Endothelial cell of umbilical vein (primary cell): Measurements from ENCODE around the gene CDK2. TPM values are rescaled to one million over a fixed set of nuclear protein-coding genes. Genes with fewer than 3 reads are reported as not detected.

ENCODE experiments used
- BruUV-seq: library from RNA; stranded (reverse); fragments of 400-500 nt; replicated peaks from 2 replicates; lab custom pipeline; 2021; lab: Mats Ljungman, UMichigan
- CTCF ChIA-PET: fragments of 300-600, 350-600 bp; sonication (Branson Sonifier 250); formaldehyde crosslinking; loops from one replicate; lab custom pipeline; 2021; ENCODE audit warnings: antibody characterized with exemption, inconsistent platforms; lab: Charles Lee
- POLR2A ChIA-PET: fragments of 300-600, 350-600 bp; sonication (Branson Sonifier 250); formaldehyde crosslinking; loops from one replicate; lab custom pipeline; 2021; ENCODE audit warnings: antibody characterized with exemption, inconsistent platforms; lab: Charles Lee
- DNase-seq: peaks from one replicate; pipeline ENCODE4 v3.0.0-alpha.2; 2011; ENCODE audit warnings: low read depth, low spot score
- FAIRE-seq: peaks from 2 replicates; lab custom pipeline; 2011; peaks lifted over from hg19 to GRCh38; lab: Jason Lieb, UNC
- H2AFZ ChIP-seq: 2 replicates; pipeline ENCODE4 v1.6.0; 2012; ENCODE audit warnings: low read depth, low read length, control low read depth, inconsistent platforms
- H3K27ac ChIP-seq: 2 replicates; pipeline ENCODE4 v1.5.1; 2011; ENCODE audit warnings: low read depth, mild to moderate bottlenecking, control low read depth, low read length, moderate library complexity; ENCODE audit not compliant: insufficient read depth
- H3K27me3 ChIP-seq, 2 experiments: 2 replicates each; pipeline versions ENCODE4 v1.6.0 to v1.6.1; 2011; ENCODE audit warnings: low read length in 2 of 2, mixed read lengths in 1 of 2; ENCODE audit not compliant: control insufficient read depth in 2 of 2, insufficient read depth in 2 of 2
- H3K36me3 ChIP-seq, 2 experiments: 2 replicates in 1 of 2; 3 replicates in 1 of 2; pipeline ENCODE4 v1.5.1; 2011; ENCODE audit warnings: low read length in 2 of 2, mild to moderate bottlenecking in 1 of 2, moderate library complexity in 1 of 2; ENCODE audit not compliant: control insufficient read depth in 2 of 2, insufficient read depth in 2 of 2; ENCODE audit errors: extremely low read depth in 1 of 2
- H3K4me1 ChIP-seq: 3 replicates; pipeline ENCODE4 v1.5.1; 2011; ENCODE audit warnings: mild to moderate bottlenecking, low read length; ENCODE audit not compliant: control insufficient read depth, insufficient read depth; ENCODE audit errors: extremely low read depth
- H3K4me2 ChIP-seq: 2 replicates; pipeline ENCODE4 v1.6.1; 2011; ENCODE audit warnings: low read length, control low read depth, mixed read lengths; ENCODE audit not compliant: insufficient read depth
- H3K4me3 ChIP-seq, 3 experiments: fragments of 200-600 bp in 1 of 3; sonication (generic), shearing (Covaris generic) in 1 of 3; replicated peaks in 1 of 3; 2 replicates each; pipeline ENCODE4 v1.5.1; 2011 to 2016; ENCODE audit warnings: control low read depth in 3 of 3, low read length in 3 of 3, mild to moderate bottlenecking in 2 of 3, inconsistent platforms in 1 of 3, low read depth in 1 of 3, moderate library complexity in 1 of 3; ENCODE audit not compliant: insufficient read depth in 1 of 3
- H3K79me2 ChIP-seq: 2 replicates; pipeline ENCODE4 v1.6.0; 2012; ENCODE audit warnings: low read length, inconsistent platforms; ENCODE audit not compliant: control insufficient read depth, insufficient read depth
- H3K9ac ChIP-seq: replicated peaks from 2 replicates; pipeline ENCODE3; 2011; ENCODE audit warnings: low read length, control low read depth; ENCODE audit not compliant: insufficient read depth; ENCODE audit errors: extremely low read depth
- H3K9me1 ChIP-seq: replicated peaks from 3 replicates; pipeline ENCODE4 v1.6.0; 2011; ENCODE audit warnings: mild to moderate bottlenecking, low read length; ENCODE audit not compliant: control insufficient read depth, insufficient read depth; ENCODE audit errors: extremely low read depth
- H3K9me3 ChIP-seq: replicated peaks from 2 replicates; pipeline ENCODE4 v1.5.1; 2012; ENCODE audit warnings: low read length, inconsistent platforms; ENCODE audit not compliant: control insufficient read depth, insufficient read depth
- H4K20me1 ChIP-seq: replicated peaks from 2 replicates; pipeline ENCODE3; 2011; ENCODE audit warnings: mild to moderate bottlenecking, low read length; ENCODE audit not compliant: control insufficient read depth, insufficient read depth; ENCODE audit errors: extremely low read depth
- EZH2 ChIP-seq: IDR thresholded peaks from 2 replicates; pipeline ENCODE4 v1.6.1; 2012; ENCODE audit warnings: borderline replicate concordance, low read depth, mild to moderate bottlenecking, moderate library complexity, low read length, inconsistent platforms; ENCODE audit not compliant: severe bottlenecking
- FOS ChIP-seq: IDR thresholded peaks from 2 replicates; pipeline ENCODE4 v1.6.1; 2011; ENCODE audit warnings: mild to moderate bottlenecking, low read length, moderate library complexity, borderline replicate concordance; ENCODE audit not compliant: insufficient read depth
- GATA2 ChIP-seq: IDR thresholded peaks from 2 replicates; pipeline ENCODE4 v1.7.0; 2011; ENCODE audit warnings: low read depth, mild to moderate bottlenecking, moderate library complexity, mixed read lengths, low read length; ENCODE audit not compliant: insufficient read length, insufficient read depth
- JUN ChIP-seq: IDR thresholded peaks from 2 replicates; pipeline ENCODE4 v1.6.1; 2011; ENCODE audit warnings: borderline replicate concordance, low read depth; ENCODE audit not compliant: insufficient read length, insufficient read depth
- MYC ChIP-seq: IDR thresholded peaks from one replicate; pipeline ENCODE4 v1.6.1; 2011; ENCODE audit warnings: mild to moderate bottlenecking, low read depth, low read length
- POLR2A ChIP-seq: IDR thresholded peaks from 2 replicates; pipeline ENCODE4 v1.6.1; 2012; ENCODE audit warnings: low read depth, mild to moderate bottlenecking, control low read depth, low read length
- POLR2AphosphoS5 ChIP-seq: IDR thresholded peaks from 2 replicates; pipeline ENCODE4 v1.6.1; 2012; ENCODE audit warnings: low read depth, mild to moderate bottlenecking, control low read depth, low read length, moderate library complexity; ENCODE audit not compliant: insufficient read depth
- dilution Hi-C: fragments of 300-500 bp; cut with MboI; formaldehyde crosslinking; loops from one replicate; pipeline ENCODE4 v1.15.0; 2019; ENCODE audit warnings: low sequenced_read_pairs; ENCODE audit not compliant: extremely low pct_ligation_motif_present
- intact Hi-C: fragments of 100-400 bp; cut with micrococcal nuclease; formaldehyde crosslinking; loops from one replicate; pipeline ENCODE4 v1.10.0; 2022
- polyA plus RNA-seq, 4 experiments: library from polyadenylated mRNA; depleted of rRNA in 3 of 4; stranded (reverse) in 3 of 4; unstranded in 1 of 4; fragments of >200 nt; gene quantifications; 2 replicates each; pipeline versions ENCODE4 v1.2.1 to v1.2.3, GENCODE V29; 2011 to 2012; ENCODE audit warnings: missing spikeins in 1 of 4
- total RNA-seq: library from RNA; stranded (reverse); gene quantifications from 2 replicates; pipeline ENCODE4 v1.2.3, GENCODE V29; 2021
- TF ChIP-seq, protein P1 (sequence below): IDR thresholded peaks from 2 replicates; pipeline ENCODE4 v1.6.1; 2011; ENCODE audit not compliant: insufficient read depth, insufficient read length
- TF ChIP-seq, protein P2 (sequence below), 2 donors: IDR thresholded peaks; 1 replicate in 1 of 2; 2 replicates in 1 of 2; pipeline ENCODE4 v1.5.1; 2011; ENCODE audit warnings: low read length in 2 of 2, mild to moderate bottlenecking in 2 of 2, moderate library complexity in 2 of 2, control low read depth in 1 of 2, inconsistent platforms in 1 of 2, low read depth in 1 of 2; ENCODE audit not compliant: insufficient read depth in 1 of 2; ENCODE audit errors: extremely low read depth in 1 of 2

The CDK2 gene
- total and polyA plus RNA-seq, 2 donors (not counting 3 experiments of a cell fraction or from before 2014, with no cell fraction given) = 46.7 to 69.8 TPM

- DNase-seq (no peak), FAIRE-seq (no peak)
- Histone ChIP-seq H3K27me3 (no peaks in the 10 kb centered on the region), H3K4me1 (peaks cover 15% of the 10 kb centered on the region), H2AFZ (no peak overlapping the region), H3K9me1 (no peaks in the 10 kb centered on the region), H3K4me3 (no peak overlapping the region), H3K79me2 (peaks cover 13% of the 10 kb centered on the region), H3K4me2 (no peak overlapping the region), H4K20me1 (no peaks in the 10 kb centered on the region), H3K27ac (no peak overlapping the region), H3K9me3 (no peaks in the 10 kb centered on the region), H3K9ac (no peak overlapping the region), H3K36me3 (peaks cover 0 to 3% of the 10 kb centered on the region in 2 experiments)
- intact Hi-C loops = no loop called here
- no peak for TF ChIP-seq MYC
- no peak for TF ChIP-seq POLR2A
- no peak for TF ChIP-seq GATA2
- TF ChIP-seq FOS = no peak
- no peak for TF ChIP-seq POLR2AphosphoS5
- TF ChIP-seq, protein P1, sequence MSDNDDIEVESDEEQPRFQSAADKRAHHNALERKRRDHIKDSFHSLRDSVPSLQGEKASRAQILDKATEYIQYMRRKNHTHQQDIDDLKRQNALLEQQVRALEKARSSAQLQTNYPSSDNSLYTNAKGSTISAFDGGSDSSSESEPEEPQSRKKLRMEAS = no peak
- no peak for TF ChIP-seq JUN
- TF ChIP-seq, protein P2, sequence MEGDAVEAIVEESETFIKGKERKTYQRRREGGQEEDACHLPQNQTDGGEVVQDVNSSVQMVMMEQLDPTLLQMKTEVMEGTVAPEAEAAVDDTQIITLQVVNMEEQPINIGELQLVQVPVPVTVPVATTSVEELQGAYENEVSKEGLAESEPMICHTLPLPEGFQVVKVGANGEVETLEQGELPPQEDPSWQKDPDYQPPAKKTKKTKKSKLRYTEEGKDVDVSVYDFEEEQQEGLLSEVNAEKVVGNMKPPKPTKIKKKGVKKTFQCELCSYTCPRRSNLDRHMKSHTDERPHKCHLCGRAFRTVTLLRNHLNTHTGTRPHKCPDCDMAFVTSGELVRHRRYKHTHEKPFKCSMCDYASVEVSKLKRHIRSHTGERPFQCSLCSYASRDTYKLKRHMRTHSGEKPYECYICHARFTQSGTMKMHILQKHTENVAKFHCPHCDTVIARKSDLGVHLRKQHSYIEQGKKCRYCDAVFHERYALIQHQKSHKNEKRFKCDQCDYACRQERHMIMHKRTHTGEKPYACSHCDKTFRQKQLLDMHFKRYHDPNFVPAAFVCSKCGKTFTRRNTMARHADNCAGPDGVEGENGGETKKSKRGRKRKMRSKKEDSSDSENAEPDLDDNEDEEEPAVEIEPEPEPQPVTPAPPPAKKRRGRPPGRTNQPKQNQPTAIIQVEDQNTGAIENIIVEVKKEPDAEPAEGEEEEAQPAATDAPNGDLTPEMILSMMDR (IDR thresholded peaks at IDR 0.05; ENCODE audit: extremely low read depth in 1 of 2, insufficient read depth in 1 of 2, low read depth in 1 of 2, low read length in 2 of 2) = no peak
- no peak for TF ChIP-seq EZH2
- ChIA-PET CTCF (no interaction called here), POLR2A (no interaction called here)
- no TSS peak for BruUV-seq
- dilution Hi-C loops = no loop called here
Observed at GRCh38 chr12:55965240-55965639, 1.4 kb upstream of the CDK2 start.
